Measurements from ENCODE around the gene MED10. TPM values are rescaled to one million over a fixed set of nuclear protein-coding genes. Genes with fewer than 3 reads are reported as not detected.

The MED10 gene
- total and polyA plus RNA-seq, 2 of the 4 experiments (the other 2 are of a cell fraction), result 9.1 to 60.0 TPM

DNA sequence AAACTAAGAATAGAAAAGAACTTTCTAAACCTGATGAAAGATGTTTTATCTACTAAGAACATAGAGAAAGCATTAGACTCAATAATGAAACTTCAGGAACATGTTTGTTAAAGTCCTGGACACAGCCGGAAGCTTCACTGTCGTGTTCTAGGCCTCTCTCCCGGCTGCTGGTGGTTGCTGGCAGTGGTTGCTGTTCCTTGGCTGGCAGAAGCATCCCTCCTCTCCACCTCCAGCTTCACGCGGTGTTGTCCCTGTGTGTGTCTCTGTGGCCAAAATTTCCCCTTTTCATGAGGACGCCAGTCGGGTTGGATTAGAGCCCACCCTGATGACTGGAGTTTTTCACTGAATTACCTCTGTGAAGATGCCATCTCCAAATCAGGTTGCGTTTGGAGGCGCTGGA, 6.5 kb upstream of the MED10 start:
- ChIA-PET POLR2A (ENCODE audit: unreplicated experiment) (no interaction called here), CTCF (no interaction called here)
- Histone ChIP-seq H3K4me2 (ENCODE audit: low read depth, low read length) (no peak overlapping the region), H3K23ac (ENCODE audit: low read depth, low read length) (no peak overlapping the region), H2BK120ac (ENCODE audit: low read depth, low read length) (no peak overlapping the region), H4K5ac (ENCODE audit: low read depth, low read length) (no peak overlapping the region), H2AK9ac (replicated peaks; ENCODE audit: low read depth, low read length, poor library complexity) (no peak overlapping the region), H3K4ac (ENCODE audit: low read depth, low read length) (no peak overlapping the region), H3K9me1 (ENCODE audit: insufficient read depth, low read length) (no peaks in the 10 kb centered on the region), H3K27me3 (ENCODE audit: control insufficient read depth, insufficient read depth, low read length) (no peaks in the 10 kb centered on the region), H3K36me3 (ENCODE audit: control insufficient read depth, insufficient read depth, low read length) (no peaks in the 10 kb centered on the region), H3K9ac (ENCODE audit: low read depth, low read length) (no peak overlapping the region), H2BK5ac (ENCODE audit: low read depth, low read length, poor library complexity, severe bottlenecking) (no peak overlapping the region), H2AK5ac (ENCODE audit: low read depth, low read length) (no peak overlapping the region), H4K8ac (ENCODE audit: low read depth in 2 of 2, low read length in 2 of 2) (no peak overlapping the region), H2BK15ac (ENCODE audit: low read depth, low read length) (no peak overlapping the region), H3K27ac (ENCODE audit: insufficient read depth, low read length) (no peak overlapping the region), H3K9me3 (ENCODE audit: control insufficient read depth, insufficient read depth, low read length) (no peaks in the 10 kb centered on the region), H3K4me1 (ENCODE audit: control insufficient read depth, insufficient read depth, low read length) (no peaks in the 10 kb centered on the region), H3K14ac (replicated peaks; ENCODE audit: low read depth, low read length) (no peak overlapping the region), H4K91ac (ENCODE audit: insufficient read depth, low read depth, low read length) (no peak overlapping the region), H3K4me3 (ENCODE audit: insufficient read depth, low read depth, low read length) (no peak overlapping the region), H4K20me1 (ENCODE audit: insufficient read depth, low read length) (no peaks in the 10 kb centered on the region), H3K56ac (ENCODE audit: extremely low read depth, insufficient read depth, low read length) (no peak overlapping the region), H3K18ac (ENCODE audit: low read depth, low read length) (no peak overlapping the region), H2AFZ (replicated peaks; ENCODE audit: low read length, poor library complexity) (peak overlapping the region; percentile 43), H2BK20ac (ENCODE audit: low read depth, low read length) (no peak overlapping the region), H3K79me1 (ENCODE audit: low read depth in 1 of 2, low read length in 2 of 2) (no peaks in the 10 kb centered on the region)
- intact Hi-C loops (cut with micrococcal nuclease) (no loop called here), dilution Hi-C loops (cut with HindIII; ENCODE audit: low sequenced_read_pairs, unreplicated experiment) (no loop called here), in situ Hi-C loops (cut with MboI; ENCODE audit: low sequenced_read_pairs) (no loop called here)
- DNase-seq (no peak), ATAC-seq (ENCODE audit: low read depth) (no peak)
- TF ChIP-seq, protein P1, sequence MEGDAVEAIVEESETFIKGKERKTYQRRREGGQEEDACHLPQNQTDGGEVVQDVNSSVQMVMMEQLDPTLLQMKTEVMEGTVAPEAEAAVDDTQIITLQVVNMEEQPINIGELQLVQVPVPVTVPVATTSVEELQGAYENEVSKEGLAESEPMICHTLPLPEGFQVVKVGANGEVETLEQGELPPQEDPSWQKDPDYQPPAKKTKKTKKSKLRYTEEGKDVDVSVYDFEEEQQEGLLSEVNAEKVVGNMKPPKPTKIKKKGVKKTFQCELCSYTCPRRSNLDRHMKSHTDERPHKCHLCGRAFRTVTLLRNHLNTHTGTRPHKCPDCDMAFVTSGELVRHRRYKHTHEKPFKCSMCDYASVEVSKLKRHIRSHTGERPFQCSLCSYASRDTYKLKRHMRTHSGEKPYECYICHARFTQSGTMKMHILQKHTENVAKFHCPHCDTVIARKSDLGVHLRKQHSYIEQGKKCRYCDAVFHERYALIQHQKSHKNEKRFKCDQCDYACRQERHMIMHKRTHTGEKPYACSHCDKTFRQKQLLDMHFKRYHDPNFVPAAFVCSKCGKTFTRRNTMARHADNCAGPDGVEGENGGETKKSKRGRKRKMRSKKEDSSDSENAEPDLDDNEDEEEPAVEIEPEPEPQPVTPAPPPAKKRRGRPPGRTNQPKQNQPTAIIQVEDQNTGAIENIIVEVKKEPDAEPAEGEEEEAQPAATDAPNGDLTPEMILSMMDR (conservative IDR thresholded peaks at IDR 0.05; ENCODE audit: low read depth, low read length), result no peak
- BruUV-seq (replicated peaks), result no TSS peak
- no CpG with 5 or more reads among the region's 9 CpGs for WGBS, 2 experiments (ENCODE audit: extremely low coverage in 2 of 2, insufficient read length in 1 of 2)

All from IMR-90 (cell line).